Lower leg skin (tissue), 4 donors: ENCODE results near the gene STXBP1. TPM values are rescaled to one million over a fixed set of nuclear protein-coding genes. Genes with fewer than 3 reads are reported as not detected.

Experiments
- DNase-seq, 2 donors: peaks; one replicate each; pipeline ENCODE4 v3.0.0-alpha.2; 2019; ENCODE audit warnings: low spot score in 2 of 2
- H3K4me3 ChIP-seq: fragments of 200-600 bp; sonication (generic); 2 replicates; pipeline ENCODE4 v1.5.1; 2017; ENCODE audit warnings: mild to moderate bottlenecking, low read depth; ENCODE audit not compliant: poor library complexity, severe bottlenecking
- CTCF ChIP-seq, 3 donors: fragments of 450-650 bp; IDR thresholded peaks; one replicate each; pipeline ENCODE4 v1.5.1; 2016; ENCODE audit warnings: antibody characterized with exemption in 3 of 3, mild to moderate bottlenecking in 3 of 3, moderate library complexity in 2 of 3
- POLR2A ChIP-seq, 2 donors: fragments of 450-650 bp; IDR thresholded peaks; one replicate each; pipeline ENCODE4 v1.6.1; 2016 to 2017; ENCODE audit warnings: antibody characterized with exemption in 2 of 2, mild to moderate bottlenecking in 1 of 2, moderate library complexity in 1 of 2
- WGBS, 2 donors: methylation state at CpG; one replicate each; pipeline ENCODE4 v1.1.5; 2018; 5-methylcytosine and 5-hydroxymethylcytosine counted together
- intact Hi-C: fragments of 100-400 bp; cut with DNase I; formaldehyde crosslinking; loops from one replicate; pipeline ENCODE4 v1.15.0; 2023; ENCODE audit warnings: low total_unique reads
- total RNA-seq, 4 donors: library from RNA; depleted of rRNA; stranded (reverse); fragments of >200 nt; gene quantifications; one replicate each; pipeline ENCODE4 v1.1.0, GENCODE V29; 2016

The STXBP1 gene
- total RNA-seq, 4 donors from 2014 or later, result 17.4 to 66.8 (median 30.5) TPM

GRCh38 chr9:127712371-127712770 lies 100.3 kb downstream of the STXBP1 start:
- H3K4me3 ChIP-seq, result no peak overlapping the region
- no peak for DNase-seq
- intact Hi-C loops, result no loop called here
- 88 to 96% methylated on average over 8 to 11 of the region's 11 CpGs for WGBS, 2 donors
- no peak for TF ChIP-seq POLR2A (IDR thresholded peaks at IDR 0.05)
- TF ChIP-seq CTCF (IDR thresholded peaks at IDR 0.05), result no peak

- no peak for TF ChIP-seq CTCF (IDR thresholded peaks at IDR 0.05)
- TF ChIP-seq POLR2A (IDR thresholded peaks at IDR 0.05), result no peak
- intact Hi-C loops, result no loop called here
- DNase-seq, result no peak
- WGBS, 2 donors, result 86 to 100% methylated on average over 4 to 5 of the region's 10 CpGs
- no peak overlapping the region for H3K4me3 ChIP-seq
Observed at GRCh38 chr9:127712867-127713266, 100.8 kb downstream of the STXBP1 start.

GRCh38 chr9:127714020-127714750 lies 102.1 kb downstream of the STXBP1 start:
- DNase-seq, result no peak
- intact Hi-C loops, result no loop called here
- no peak overlapping the region for H3K4me3 ChIP-seq
- TF ChIP-seq CTCF (IDR thresholded peaks at IDR 0.05) (no peak), POLR2A (IDR thresholded peaks at IDR 0.05) (no peak)
- WGBS, 2 donors, result 78 to 89% methylated on average over 15 to 18 of the region's 19 CpGs

GRCh38 chr9:127714951-127715469 lies 102.9 kb downstream of the STXBP1 start:
- DNase-seq, result no peak
- WGBS, 2 donors, result 0 to 1% methylated on average over 16 to 24 of the region's 44 CpGs
- H3K4me3 ChIP-seq, result peak overlapping the region; percentile 51
- intact Hi-C loops, result no loop called here
- TF ChIP-seq POLR2A (IDR thresholded peaks at IDR 0.05), result no peak
- no peak for TF ChIP-seq CTCF (IDR thresholded peaks at IDR 0.05)

- TF ChIP-seq POLR2A (IDR thresholded peaks at IDR 0.05), result no peak
- WGBS, 2 donors, result 5 to 8% methylated on average over 30 to 45 of the region's 65 CpGs
Observed at GRCh38 chr9:127715470-127716337, 103.6 kb downstream of the STXBP1 start, which contains the start of the genes PTRH1 and TTC16. TSS of gene PTRH1 (minus strand) at chr9:127715663. CDS start at chr9:127715639, 24 bp downstream. TSS of gene TTC16 (plus strand) at chr9:127716079. CDS start at chr9:127716146, 67 bp downstream.

GRCh38 chr9:127716412-127716811 lies 104.3 kb downstream of the STXBP1 start:
- no peak for TF ChIP-seq POLR2A (IDR thresholded peaks at IDR 0.05)
- no peak for TF ChIP-seq CTCF (IDR thresholded peaks at IDR 0.05)
- 66 to 86% methylated on average over 9 of the region's 9 CpGs for WGBS, 2 donors
- no peak overlapping the region for H3K4me3 ChIP-seq
- intact Hi-C loops, result no loop called here
- DNase-seq, result no peak

More at GRCh38 chr9:127715470-127716337, 103.6 kb downstream of the STXBP1 start, which contains the start of the genes PTRH1 and TTC16:
- H3K4me3 ChIP-seq, result peak within 1 kb of the TSS; percentile 51
- peak; percentile 95 to 100 for DNase-seq
- intact Hi-C loops, result no loop called here
